GM12878 (cell line): ENCODE data around the gene TMUB1. TPM values are rescaled to one million over a fixed set of nuclear protein-coding genes. Genes with fewer than 3 reads are reported as not detected.

ENCODE experiments used
- ATAC-seq: fragments of 200-7000 bp; cut with Tn5 transposase; 3 replicates; pipeline ENCODE4 v1.9.1; 2020; ENCODE audit warnings: mild to moderate bottlenecking, moderate library complexity
- BruUV-seq: library from RNA; stranded (reverse); fragments of 400-500 nt; replicated peaks from 2 replicates; lab custom pipeline; 2021; lab: Mats Ljungman, UMichigan
- CTCF ChIA-PET: fragments of 300-600 bp; sonication (Branson Sonifier 250); formaldehyde crosslinking; extraction: SDS; loops from one replicate; lab custom pipeline; 2021; ENCODE audit warnings: inconsistent platforms; lab: Yijun Ruan, JAX
- POLR2A ChIA-PET: fragments of 350-600 bp; formaldehyde crosslinking; extraction: SDS; loops from one replicate; lab custom pipeline; 2021; ENCODE audit warnings: inconsistent platforms; lab: Charles Lee
- RAD21 ChIA-PET: fragments of 300-600 bp; sonication (Branson Sonifier 250); formaldehyde crosslinking; loops from one replicate; lab custom pipeline; 2023; ENCODE audit warnings: antibody characterized with exemption; ENCODE audit not compliant: unreplicated experiment; lab: Charles Lee
- SMC1A ChIA-PET: fragments of 300-600 bp; sonication (Branson Sonifier 250); formaldehyde crosslinking; loops from one replicate; lab custom pipeline; 2023; ENCODE audit not compliant: unreplicated experiment, uncharacterized antibody; lab: Charles Lee
- DNase-seq: peaks from one replicate; pipeline ENCODE4 v3.0.0-alpha.2; 2011; ENCODE audit warnings: low read depth, low spot score
- FAIRE-seq: peaks from 3 replicates; lab custom pipeline; 2011; peaks lifted over from hg19 to GRCh38; lab: Jason Lieb, UNC
- H2AFZ ChIP-seq: 2 replicates; pipeline ENCODE4 v1.6.0; 2011; ENCODE audit warnings: low read depth, low read length, control low read depth; ENCODE audit not compliant: control insufficient read depth
- H3K27ac ChIP-seq: 2 replicates; pipeline ENCODE4 v1.5.1; 2011; ENCODE audit warnings: control low read depth; ENCODE audit not compliant: control insufficient read depth, insufficient read depth
- H3K27me3 ChIP-seq, 2 experiments: replicated peaks in 1 of 2; 2 replicates each; pipeline versions ENCODE4 v1.6.0 to v1.6.1; 2011; ENCODE audit warnings: low read length in 1 of 2; ENCODE audit not compliant: control insufficient read depth in 2 of 2, insufficient read depth in 2 of 2
- H3K36me3 ChIP-seq, 2 experiments: 2 replicates each; pipeline ENCODE4 v1.5.1; 2011; ENCODE audit warnings: low read length in 1 of 2; ENCODE audit not compliant: control insufficient read depth in 2 of 2, insufficient read depth in 2 of 2
- H3K4me1 ChIP-seq: 2 replicates; pipeline ENCODE4 v1.6.1; 2011; ENCODE audit warnings: mild to moderate bottlenecking, low read length, moderate library complexity, mixed read lengths; ENCODE audit not compliant: control insufficient read depth, insufficient read depth
- H3K4me2 ChIP-seq: 2 replicates; pipeline ENCODE4 v1.6.0; 2011; ENCODE audit warnings: control low read depth; ENCODE audit not compliant: control insufficient read depth, insufficient read depth
- H3K4me3 ChIP-seq: fragments of 200-600 bp; sonication (generic); 2 replicates; pipeline ENCODE4 v1.5.1; 2016
- H3K79me2 ChIP-seq: 2 replicates; pipeline ENCODE4 v1.6.0; 2011; ENCODE audit warnings: low read length; ENCODE audit not compliant: control insufficient read depth, insufficient read depth
- H3K9ac ChIP-seq: 2 replicates; pipeline ENCODE4 v1.8.0; 2011; ENCODE audit warnings: low read length, control low read depth, mixed read lengths; ENCODE audit not compliant: control insufficient read depth, insufficient read depth
- H3K9me3 ChIP-seq: replicated peaks from 3 replicates; pipeline ENCODE4 v1.5.1; 2011; ENCODE audit warnings: mild to moderate bottlenecking, low read length; ENCODE audit not compliant: control insufficient read depth, insufficient read depth
- H4K20me1 ChIP-seq: 2 replicates; pipeline ENCODE4 v1.6.0; 2011; ENCODE audit not compliant: control insufficient read depth, insufficient read depth
- CBFB ChIP-seq: IDR thresholded peaks from 2 replicates; pipeline ENCODE4 v1.6.1; 2016; ENCODE audit warnings: antibody characterized with exemption, low read depth
- FOXK2 ChIP-seq: fragments of 450-650 bp; IDR thresholded peaks from 2 replicates; pipeline ENCODE4 v1.6.1; 2017; ENCODE audit warnings: mild to moderate bottlenecking, moderate library complexity
- IKZF1 ChIP-seq: fragments of 450-650 bp; conservative IDR thresholded peaks from 2 replicates; pipeline ENCODE4 v1.6.1; 2017; ENCODE audit warnings: antibody characterized with exemption, mild to moderate bottlenecking
- IKZF2 ChIP-seq, 2 experiments: fragments of 450-650 bp; IDR thresholded peaks; 2 replicates each; pipeline ENCODE4 v1.6.1; 2017; ENCODE audit warnings: mild to moderate bottlenecking in 2 of 2, moderate library complexity in 2 of 2
- MYC ChIP-seq: IDR thresholded peaks from 2 replicates; pipeline ENCODE4 v1.6.1; 2011; ENCODE audit warnings: mild to moderate bottlenecking, low read length, moderate library complexity, inconsistent platforms; ENCODE audit not compliant: insufficient read depth, insufficient replicate concordance, insufficient read length, severe bottlenecking
- NFYB ChIP-seq: IDR thresholded peaks from 2 replicates; pipeline ENCODE4 v1.6.1; 2011; ENCODE audit warnings: low read depth, mild to moderate bottlenecking, low read length, improper control_type of control experiment, moderate library complexity; ENCODE audit not compliant: insufficient read depth
- POLR2AphosphoS5 ChIP-seq: IDR thresholded peaks from 2 replicates; pipeline ENCODE4 v1.6.1; 2011; ENCODE audit warnings: mild to moderate bottlenecking, low read length, inconsistent platforms
- POU2F2 ChIP-seq: IDR thresholded peaks from 3 replicates; pipeline ENCODE4 v1.6.1; 2011; ENCODE audit warnings: low read depth, mild to moderate bottlenecking, low read length, borderline replicate concordance
- RELA ChIP-seq: fragments of 450-650 bp; IDR thresholded peaks from 2 replicates; pipeline ENCODE4 v1.8.0; 2014; ENCODE audit warnings: borderline replicate concordance; ENCODE audit not compliant: partially characterized antibody
- SMAD5 ChIP-seq: IDR thresholded peaks from 2 replicates; pipeline ENCODE4 v1.6.1; 2016; ENCODE audit warnings: antibody characterized with exemption, low read depth
- SUPT20H ChIP-seq: IDR thresholded peaks from 2 replicates; pipeline ENCODE4 v1.6.1; 2011; ENCODE audit warnings: low read depth, mild to moderate bottlenecking, low read length, moderate library complexity, borderline replicate concordance; ENCODE audit not compliant: control insufficient read depth
- SUZ12 ChIP-seq: fragments of 200-600 bp; sonication (generic); IDR thresholded peaks from one replicate; pipeline ENCODE4 v1.6.1; 2018; ENCODE audit warnings: antibody characterized with exemption, mild to moderate bottlenecking; ENCODE audit not compliant: unreplicated experiment
- TBL1XR1 ChIP-seq: IDR thresholded peaks from 2 replicates; pipeline ENCODE4 v1.6.1; 2012; ENCODE audit warnings: low read depth, low read length, improper control_type of control experiment
- TCF12 ChIP-seq: IDR thresholded peaks from 2 replicates; pipeline ENCODE4 v1.6.1; 2011; ENCODE audit warnings: low read depth, mild to moderate bottlenecking, low read length
- YBX1 ChIP-seq: fragments of 450-650 bp; IDR thresholded peaks from 2 replicates; pipeline ENCODE4 v1.6.1; 2016; ENCODE audit warnings: antibody characterized with exemption
- WGBS: methylation state at CpG from one replicate; pipeline ENCODE4 v1.1.6; 2016; ENCODE audit warnings: low lambda C conversion rate; ENCODE audit not compliant: insufficient replicate concordance, insufficient coverage; ENCODE audit errors: missing lambda C conversion rate; 5-methylcytosine and 5-hydroxymethylcytosine counted together
- in situ Hi-C: fragments of 300-500 bp; cut with MboI; formaldehyde crosslinking; loops from 9 replicates; pipeline ENCODE4 v1.14.3; 2018; ENCODE audit warnings: mixed read lengths
- intact Hi-C: fragments of 100-400 bp; cut with micrococcal nuclease; formaldehyde crosslinking; loops from one replicate; pipeline ENCODE4 v1.14.2; 2022; ENCODE audit not compliant: unreplicated experiment
- polyA plus RNA-seq, 11 experiments: library from polyadenylated mRNA; depleted of rRNA in 4 of 11; unstranded in 6 of 11; stranded (reverse) in 5 of 11; fragments of >200 nt; fragmentation: Nextera tagmentation in 4 of 11; fragmentation: Illumina TruSeq in 1 of 11; extraction: Ambion mirVana in 4 of 11; extraction: Trizol in 1 of 11; gene quantifications; 1 replicate in 1 of 11; 2 replicates in 10 of 11; pipeline versions ENCODE4 v1.2.1 to v1.2.3, GENCODE V29; 2011 to 2016; ENCODE audit warnings: inconsistent platforms in 2 of 11, missing spikeins in 2 of 11, low read depth in 1 of 11
- total RNA-seq, 4 experiments: library from RNA; depleted of rRNA in 3 of 4; stranded (reverse); fragments of >200 nt in 3 of 4; fragmentation: Illumina TruSeq in 1 of 4; extraction: Trizol in 1 of 4; gene quantifications; 2 replicates each; pipeline versions ENCODE4 v1.2.1 to v1.2.3, GENCODE V29; 2013 to 2021
- TF ChIP-seq, protein P1 (sequence below): fragments of 450-650 bp; conservative IDR thresholded peaks from 2 replicates; pipeline ENCODE4 v1.6.1; 2017; ENCODE audit warnings: mild to moderate bottlenecking, moderate library complexity
- TF ChIP-seq, protein P2 (sequence below): IDR thresholded peaks from 2 replicates; pipeline ENCODE4 v1.6.1; 2012; ENCODE audit warnings: low read depth, low read length, improper control_type of control experiment
- TF ChIP-seq, protein P3 (sequence below): fragments of 450-650 bp; IDR thresholded peaks from 2 replicates; pipeline ENCODE4 v1.6.1; 2017; ENCODE audit warnings: borderline replicate concordance

The TMUB1 gene
- total and polyA plus RNA-seq, 10 of the 15 experiments (the other 5 are each of a cell fraction or from before 2014, with no cell fraction given), result 0.27 to 79.5 (median 41.3) TPM; not detected in 1

- ATAC-seq (no peak), FAIRE-seq (no peak), DNase-seq (no peak)
- SMC1A ChIA-PET, result no interaction called here
- Histone ChIP-seq H3K9ac (no peak overlapping the region), H3K79me2 (no peaks in the 10 kb centered on the region), H3K36me3 (peaks cover 8 to 18% of the 10 kb centered on the region in 2 experiments; a peak in 3 of 4 replicates), H3K4me2 (no peak overlapping the region), H3K27ac (no peak overlapping the region), H3K4me3 (no peak overlapping the region), H4K20me1 (no peaks in the 10 kb centered on the region), H3K4me1 (no peaks in the 10 kb centered on the region), H3K9me3 (no peaks in the 10 kb centered on the region), H3K27me3 (no peaks in the 10 kb centered on the region), H2AFZ (no peak overlapping the region)
- CTCF ChIA-PET, result interaction anchor here (3.5 kb wide), 1 partner anchor 119 kb away, joined by 41 read pairs; no protein-coding TSS in a partner anchor
- TF ChIP-seq NFYB (no peak), IKZF2 (IDR thresholded peaks at IDR 0.05) (no peak), POU2F2 (no peak), IKZF1 (no peak), TBL1XR1 (no peak), RELA (no peak), SUPT20H (no peak), SUZ12 (no peak), POLR2AphosphoS5 (no peak), MYC (no peak), FOXK2 (no peak), CBFB (no peak), TCF12 (no peak), SMAD5 (no peak), YBX1 (no peak)
- TF ChIP-seq, protein P1, sequence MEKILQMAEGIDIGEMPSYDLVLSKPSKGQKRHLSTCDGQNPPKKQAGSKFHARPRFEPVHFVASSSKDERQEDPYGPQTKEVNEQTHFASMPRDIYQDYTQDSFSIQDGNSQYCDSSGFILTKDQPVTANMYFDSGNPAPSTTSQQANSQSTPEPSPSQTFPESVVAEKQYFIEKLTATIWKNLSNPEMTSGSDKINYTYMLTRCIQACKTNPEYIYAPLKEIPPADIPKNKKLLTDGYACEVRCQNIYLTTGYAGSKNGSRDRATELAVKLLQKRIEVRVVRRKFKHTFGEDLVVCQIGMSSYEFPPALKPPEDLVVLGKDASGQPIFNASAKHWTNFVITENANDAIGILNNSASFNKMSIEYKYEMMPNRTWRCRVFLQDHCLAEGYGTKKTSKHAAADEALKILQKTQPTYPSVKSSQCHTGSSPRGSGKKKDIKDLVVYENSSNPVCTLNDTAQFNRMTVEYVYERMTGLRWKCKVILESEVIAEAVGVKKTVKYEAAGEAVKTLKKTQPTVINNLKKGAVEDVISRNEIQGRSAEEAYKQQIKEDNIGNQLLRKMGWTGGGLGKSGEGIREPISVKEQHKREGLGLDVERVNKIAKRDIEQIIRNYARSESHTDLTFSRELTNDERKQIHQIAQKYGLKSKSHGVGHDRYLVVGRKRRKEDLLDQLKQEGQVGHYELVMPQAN, result no peak
- TF ChIP-seq, protein P2, sequence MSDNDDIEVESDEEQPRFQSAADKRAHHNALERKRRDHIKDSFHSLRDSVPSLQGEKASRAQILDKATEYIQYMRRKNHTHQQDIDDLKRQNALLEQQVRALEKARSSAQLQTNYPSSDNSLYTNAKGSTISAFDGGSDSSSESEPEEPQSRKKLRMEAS, result no peak
- TF ChIP-seq, protein P3, sequence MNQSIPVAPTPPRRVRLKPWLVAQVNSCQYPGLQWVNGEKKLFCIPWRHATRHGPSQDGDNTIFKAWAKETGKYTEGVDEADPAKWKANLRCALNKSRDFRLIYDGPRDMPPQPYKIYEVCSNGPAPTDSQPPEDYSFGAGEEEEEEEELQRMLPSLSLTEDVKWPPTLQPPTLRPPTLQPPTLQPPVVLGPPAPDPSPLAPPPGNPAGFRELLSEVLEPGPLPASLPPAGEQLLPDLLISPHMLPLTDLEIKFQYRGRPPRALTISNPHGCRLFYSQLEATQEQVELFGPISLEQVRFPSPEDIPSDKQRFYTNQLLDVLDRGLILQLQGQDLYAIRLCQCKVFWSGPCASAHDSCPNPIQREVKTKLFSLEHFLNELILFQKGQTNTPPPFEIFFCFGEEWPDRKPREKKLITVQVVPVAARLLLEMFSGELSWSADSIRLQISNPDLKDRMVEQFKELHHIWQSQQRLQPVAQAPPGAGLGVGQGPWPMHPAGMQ, result no peak
- intact Hi-C loops (no loop called here), in situ Hi-C loops (no loop called here)
- POLR2A ChIA-PET, result no interaction called here
- BruUV-seq, result no TSS peak
- RAD21 ChIA-PET, result no interaction called here
- WGBS, result 91% methylated on average over 21 of the region's 22 CpGs
These were observed 42.2 kb upstream of the TMUB1 start for GRCh38 chr7:151125470-151125845.
